ENCODE measurements around the gene TNIP2.
A peak's percentile ranks its signal among the peaks of the same experiment; 100 is the strongest.
"Not testable (repeated sequence)": the region's sequence is repeated elsewhere in the genome, so short reads cannot be mapped to it uniquely, and the experiment has no call there.

Gene TNIP2

DNA sequence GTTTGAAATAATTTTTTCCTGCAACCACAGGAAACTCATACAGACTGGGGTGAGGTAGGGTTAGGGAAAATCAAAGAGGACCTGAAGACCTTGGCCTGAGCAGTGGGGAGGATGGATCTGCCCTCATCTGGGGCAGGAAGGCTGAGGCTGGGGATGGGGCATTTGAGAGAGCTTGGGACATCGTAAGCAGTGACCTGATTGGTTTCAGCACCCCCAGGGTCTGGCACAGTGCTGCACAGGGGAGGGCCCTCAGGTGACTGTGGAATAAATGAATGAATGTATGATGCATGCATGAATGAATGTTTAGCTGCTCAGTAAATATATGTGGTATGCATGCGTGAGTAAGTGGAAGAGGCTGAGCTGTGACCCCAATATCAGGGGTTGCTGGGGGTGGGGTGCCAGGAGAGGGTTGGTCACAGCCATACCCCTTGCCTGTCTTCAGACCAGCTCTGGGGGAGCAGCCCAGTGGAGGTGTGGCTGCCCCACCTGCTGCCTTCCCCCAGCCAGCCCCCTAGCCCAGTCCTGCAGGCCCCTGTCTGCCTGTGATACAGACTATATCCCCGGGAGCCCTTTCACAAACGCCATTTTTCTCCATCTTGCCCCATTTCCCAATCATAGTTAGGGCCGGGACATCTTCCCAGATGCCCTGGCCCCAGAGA, 11.0 kb upstream of the TNIP2 start:
- no peak overlapping the region for H3K27ac ChIP-seq (ENCODE audit: low read length)
- no peak overlapping the region for H3K4me3 ChIP-seq (ENCODE audit: low read length)
- no peak overlapping the region for H3K4me2 ChIP-seq (ENCODE audit: low read depth, low read length)
- no peaks in the 10 kb centered on the region for H4K20me1 ChIP-seq (ENCODE audit: insufficient read depth, low read length)
- TF ChIP-seq EZH2 (optimal IDR thresholded peaks at IDR 0.05; ENCODE audit: low read depth, low read length) (no peak), EZH2phosphoT487 (IDR thresholded peaks at IDR 0.05; ENCODE audit: low read length) (no peak)
- TF ChIP-seq, protein P1, sequence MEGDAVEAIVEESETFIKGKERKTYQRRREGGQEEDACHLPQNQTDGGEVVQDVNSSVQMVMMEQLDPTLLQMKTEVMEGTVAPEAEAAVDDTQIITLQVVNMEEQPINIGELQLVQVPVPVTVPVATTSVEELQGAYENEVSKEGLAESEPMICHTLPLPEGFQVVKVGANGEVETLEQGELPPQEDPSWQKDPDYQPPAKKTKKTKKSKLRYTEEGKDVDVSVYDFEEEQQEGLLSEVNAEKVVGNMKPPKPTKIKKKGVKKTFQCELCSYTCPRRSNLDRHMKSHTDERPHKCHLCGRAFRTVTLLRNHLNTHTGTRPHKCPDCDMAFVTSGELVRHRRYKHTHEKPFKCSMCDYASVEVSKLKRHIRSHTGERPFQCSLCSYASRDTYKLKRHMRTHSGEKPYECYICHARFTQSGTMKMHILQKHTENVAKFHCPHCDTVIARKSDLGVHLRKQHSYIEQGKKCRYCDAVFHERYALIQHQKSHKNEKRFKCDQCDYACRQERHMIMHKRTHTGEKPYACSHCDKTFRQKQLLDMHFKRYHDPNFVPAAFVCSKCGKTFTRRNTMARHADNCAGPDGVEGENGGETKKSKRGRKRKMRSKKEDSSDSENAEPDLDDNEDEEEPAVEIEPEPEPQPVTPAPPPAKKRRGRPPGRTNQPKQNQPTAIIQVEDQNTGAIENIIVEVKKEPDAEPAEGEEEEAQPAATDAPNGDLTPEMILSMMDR (IDR thresholded peaks at IDR 0.05; ENCODE audit: low read length): no peak
- no peaks in the 10 kb centered on the region for H3K79me2 ChIP-seq (ENCODE audit: low read length)
- DNase-seq: no peak
- no peak overlapping the region for H3K9ac ChIP-seq (ENCODE audit: low read length)
- H3K9me2 ChIP-seq (replicated peaks; ENCODE audit: insufficient read depth, low read length): no peaks in the 10 kb centered on the region
- H2AFZ ChIP-seq (ENCODE audit: low read length): no peak overlapping the region
- no peaks in the 10 kb centered on the region for H3K27me3 ChIP-seq (replicated peaks; ENCODE audit: insufficient read depth, low read length)
- H3K4me1 ChIP-seq (ENCODE audit: low read length): no peaks in the 10 kb centered on the region; the same call in none of the 2 replicates
- H3K9me3 ChIP-seq (replicated peaks; ENCODE audit: insufficient read depth, low read length): no peaks in the 10 kb centered on the region
- no peaks in the 10 kb centered on the region for H3F3A ChIP-seq (ENCODE audit: insufficient read depth, low read length)
- H3K36me3 ChIP-seq (replicated peaks; ENCODE audit: insufficient read depth, low read length): no peaks in the 10 kb centered on the region

DNA sequence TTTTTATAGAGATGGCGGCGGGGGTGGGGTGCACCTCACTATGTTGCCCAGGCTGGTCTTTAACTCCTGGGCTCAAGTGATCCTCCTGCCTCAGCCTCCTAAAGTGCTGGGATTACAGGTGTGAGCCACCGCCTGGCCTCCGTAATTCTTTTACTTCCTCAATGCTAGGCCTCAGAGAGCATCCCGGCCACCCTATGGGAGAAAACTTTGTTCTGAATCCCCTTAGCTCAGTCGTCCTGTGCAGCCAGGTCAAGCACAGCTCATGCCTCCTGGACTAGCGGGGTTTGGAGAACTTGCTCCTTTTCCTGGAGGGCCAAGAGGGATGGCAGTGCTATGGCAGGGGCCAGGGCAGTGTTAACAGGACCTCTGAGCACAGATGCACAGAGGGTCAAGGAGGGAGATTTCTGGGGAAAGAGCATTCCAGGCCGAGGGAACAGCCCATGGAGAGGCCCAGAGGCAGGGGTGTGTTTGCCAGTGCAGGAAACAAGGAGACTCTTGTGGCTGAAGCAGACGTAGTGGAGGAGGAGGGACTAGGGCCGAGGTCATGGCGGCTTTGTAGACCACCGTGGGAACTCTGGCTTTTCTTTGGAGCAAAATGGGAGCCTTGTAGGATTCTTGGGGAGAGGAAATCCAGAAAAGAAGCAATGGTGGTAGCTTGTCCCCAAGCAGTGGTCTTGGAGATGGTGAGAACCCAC, 9.8 kb upstream of the TNIP2 start:
- Histone ChIP-seq H2AFZ (ENCODE audit: low read length) (no peak overlapping the region), H3K9me3 (replicated peaks; ENCODE audit: insufficient read depth, low read length) (no peaks in the 10 kb centered on the region), H3K4me2 (ENCODE audit: low read depth, low read length) (no peak overlapping the region), H3K27me3 (replicated peaks; ENCODE audit: insufficient read depth, low read length) (no peaks in the 10 kb centered on the region), H3K36me3 (replicated peaks; ENCODE audit: insufficient read depth, low read length) (no peaks in the 10 kb centered on the region), H3K4me1 (ENCODE audit: low read length) (no peaks in the 10 kb centered on the region; the same call in 1 of the 2 replicates), H3K27ac (ENCODE audit: low read length) (no peak overlapping the region), H3K9ac (ENCODE audit: low read length) (no peak overlapping the region), H4K20me1 (ENCODE audit: insufficient read depth, low read length) (no peaks in the 10 kb centered on the region), H3K9me2 (replicated peaks; ENCODE audit: insufficient read depth, low read length) (no peaks in the 10 kb centered on the region), H3K4me3 (ENCODE audit: low read length) (no peak overlapping the region), H3F3A (ENCODE audit: insufficient read depth, low read length) (no peaks in the 10 kb centered on the region), H3K79me2 (ENCODE audit: low read length) (no peaks in the 10 kb centered on the region)
- TF ChIP-seq EZH2phosphoT487 (IDR thresholded peaks at IDR 0.05; ENCODE audit: low read length) (no peak), EZH2 (optimal IDR thresholded peaks at IDR 0.05; ENCODE audit: low read depth, low read length) (no peak)
- TF ChIP-seq, protein P1 (IDR thresholded peaks at IDR 0.05; ENCODE audit: low read length): no peak
- no peak for DNase-seq

GRCh38 chr4:2763511-2763967, 7.4 kb upstream of the TNIP2 start:
- H3K9me2 ChIP-seq (replicated peaks; ENCODE audit: insufficient read depth, low read length): no peaks in the 10 kb centered on the region
- H2AFZ ChIP-seq (ENCODE audit: low read length): peak overlapping the region; percentile 85
- no peaks in the 10 kb centered on the region for H4K20me1 ChIP-seq (ENCODE audit: insufficient read depth, low read length)
- TF ChIP-seq, protein P1 (IDR thresholded peaks at IDR 0.05; ENCODE audit: low read length): no peak
- no peak for TF ChIP-seq EZH2phosphoT487 (IDR thresholded peaks at IDR 0.05; ENCODE audit: low read length)
- no peak for TF ChIP-seq EZH2 (optimal IDR thresholded peaks at IDR 0.05; ENCODE audit: low read depth, low read length)
- H3K79me2 ChIP-seq (ENCODE audit: low read length): no peaks in the 10 kb centered on the region
- H3K9ac ChIP-seq (ENCODE audit: low read length): peak overlapping the region; percentile 25; the same call in 1 of the 2 replicates
- H3K4me3 ChIP-seq (ENCODE audit: low read length): peak overlapping the region; percentile 52
- DNase-seq: no peak
- H3K4me2 ChIP-seq (ENCODE audit: low read depth, low read length): peak overlapping the region; percentile 98
- no peaks in the 10 kb centered on the region for H3F3A ChIP-seq (ENCODE audit: insufficient read depth, low read length)
- H3K27me3 ChIP-seq (replicated peaks; ENCODE audit: insufficient read depth, low read length): no peaks in the 10 kb centered on the region
- H3K4me1 ChIP-seq (ENCODE audit: low read length): no peaks in the 10 kb centered on the region
- no peaks in the 10 kb centered on the region for H3K9me3 ChIP-seq (replicated peaks; ENCODE audit: insufficient read depth, low read length)
- no peaks in the 10 kb centered on the region for H3K36me3 ChIP-seq (replicated peaks; ENCODE audit: insufficient read depth, low read length)
- no peak overlapping the region for H3K27ac ChIP-seq (ENCODE audit: low read length)

- H3K36me3 ChIP-seq (replicated peaks; ENCODE audit: insufficient read depth, low read length); H4K20me1 ChIP-seq (ENCODE audit: insufficient read depth, low read length); H3F3A ChIP-seq (ENCODE audit: insufficient read depth, low read length); H3K27me3 ChIP-seq (replicated peaks; ENCODE audit: insufficient read depth, low read length); H3K27ac ChIP-seq (ENCODE audit: low read length); H3K9ac ChIP-seq (ENCODE audit: low read length); H3K9me3 ChIP-seq (replicated peaks; ENCODE audit: insufficient read depth, low read length); DNase-seq; H3K4me1 ChIP-seq (ENCODE audit: low read length); H3K9me2 ChIP-seq (replicated peaks; ENCODE audit: insufficient read depth, low read length); H3K4me2 ChIP-seq (ENCODE audit: low read depth, low read length); H2AFZ ChIP-seq (ENCODE audit: low read length); H3K79me2 ChIP-seq (ENCODE audit: low read length); H3K4me3 ChIP-seq (ENCODE audit: low read length): not testable (repeated sequence)
These were observed 6.6 kb upstream of the TNIP2 start for GRCh38 chr4:2762486-2763370.

Measured in MM.1S (cell line).